Measurements from ENCODE around the gene LIN7A. TPM values are rescaled to one million over a fixed set of nuclear protein-coding genes. Genes with fewer than 3 reads are reported as not detected.
A peak's percentile ranks its signal among the peaks of the same experiment; 100 is the strongest.

The LIN7A gene
- total RNA-seq, 1 donor = 6.6 TPM

DNA sequence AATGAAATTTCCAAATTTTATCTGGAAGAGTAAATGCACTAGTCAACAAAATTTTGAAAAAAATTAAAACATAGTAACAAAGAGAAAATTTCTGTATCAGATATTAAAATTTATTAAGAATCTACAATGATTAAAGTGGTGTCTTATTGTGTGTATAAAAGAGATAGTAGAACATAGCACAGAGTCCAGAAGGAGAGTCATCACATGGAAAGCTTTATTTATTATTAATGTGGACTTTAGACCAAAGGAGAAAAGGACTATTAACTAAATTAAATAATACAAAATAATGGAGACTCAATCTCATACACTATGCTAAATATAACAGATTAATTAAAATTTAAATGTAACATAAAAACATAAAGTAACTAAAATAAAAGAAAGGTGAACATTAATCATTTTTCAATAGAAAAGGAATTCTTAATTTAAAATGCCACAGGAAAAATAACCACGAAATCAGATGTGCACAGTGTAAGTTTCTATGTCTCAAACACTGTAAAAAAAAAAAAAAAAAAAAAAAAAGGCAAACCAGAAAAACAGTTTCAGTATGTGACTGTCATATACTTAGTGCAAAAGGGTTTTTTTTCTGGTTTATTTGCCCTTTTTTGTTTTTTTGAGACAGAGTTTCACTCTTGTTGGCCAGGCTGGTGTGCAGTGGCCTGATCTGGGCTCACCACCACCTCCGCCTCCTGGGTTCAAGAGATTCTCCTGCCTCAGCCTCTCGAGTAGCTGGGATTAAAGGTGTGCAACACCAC is 125.6 kb downstream of the LIN7A start:
- DNase-seq (ENCODE audit: low read depth) = no peak
- TF ChIP-seq, protein P1, sequence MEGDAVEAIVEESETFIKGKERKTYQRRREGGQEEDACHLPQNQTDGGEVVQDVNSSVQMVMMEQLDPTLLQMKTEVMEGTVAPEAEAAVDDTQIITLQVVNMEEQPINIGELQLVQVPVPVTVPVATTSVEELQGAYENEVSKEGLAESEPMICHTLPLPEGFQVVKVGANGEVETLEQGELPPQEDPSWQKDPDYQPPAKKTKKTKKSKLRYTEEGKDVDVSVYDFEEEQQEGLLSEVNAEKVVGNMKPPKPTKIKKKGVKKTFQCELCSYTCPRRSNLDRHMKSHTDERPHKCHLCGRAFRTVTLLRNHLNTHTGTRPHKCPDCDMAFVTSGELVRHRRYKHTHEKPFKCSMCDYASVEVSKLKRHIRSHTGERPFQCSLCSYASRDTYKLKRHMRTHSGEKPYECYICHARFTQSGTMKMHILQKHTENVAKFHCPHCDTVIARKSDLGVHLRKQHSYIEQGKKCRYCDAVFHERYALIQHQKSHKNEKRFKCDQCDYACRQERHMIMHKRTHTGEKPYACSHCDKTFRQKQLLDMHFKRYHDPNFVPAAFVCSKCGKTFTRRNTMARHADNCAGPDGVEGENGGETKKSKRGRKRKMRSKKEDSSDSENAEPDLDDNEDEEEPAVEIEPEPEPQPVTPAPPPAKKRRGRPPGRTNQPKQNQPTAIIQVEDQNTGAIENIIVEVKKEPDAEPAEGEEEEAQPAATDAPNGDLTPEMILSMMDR (IDR thresholded peaks at IDR 0.05; ENCODE audit: insufficient read depth, low read length) = no peak
- H3K4me3 ChIP-seq (ENCODE audit: low read depth, low read length) = no peak overlapping the region

DNA sequence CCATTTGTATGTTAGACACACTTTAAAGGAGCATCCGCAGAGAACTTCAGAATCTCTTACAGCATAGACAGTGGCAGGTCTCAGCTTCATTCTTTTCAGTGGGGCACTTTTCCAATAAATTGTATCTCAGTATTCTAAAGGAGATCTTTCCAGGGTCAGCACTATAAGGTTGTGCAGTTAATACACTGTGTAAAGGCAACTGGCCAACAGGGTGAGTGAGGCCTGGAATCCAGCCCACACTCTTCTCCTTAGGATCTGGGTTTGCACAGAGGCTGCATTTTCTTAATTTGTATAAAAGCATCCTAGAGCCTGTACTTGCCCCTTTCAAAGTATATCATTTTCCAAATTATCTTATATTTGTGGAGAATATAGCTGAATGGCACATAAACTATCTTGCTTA is 126.9 kb downstream of the LIN7A start:
- TF ChIP-seq, protein P1 (IDR thresholded peaks at IDR 0.05; ENCODE audit: insufficient read depth, low read length) = no peak
- no peak overlapping the region for H3K4me3 ChIP-seq (ENCODE audit: low read depth, low read length)
- DNase-seq (ENCODE audit: low read depth) = peak; percentile 11

DNA sequence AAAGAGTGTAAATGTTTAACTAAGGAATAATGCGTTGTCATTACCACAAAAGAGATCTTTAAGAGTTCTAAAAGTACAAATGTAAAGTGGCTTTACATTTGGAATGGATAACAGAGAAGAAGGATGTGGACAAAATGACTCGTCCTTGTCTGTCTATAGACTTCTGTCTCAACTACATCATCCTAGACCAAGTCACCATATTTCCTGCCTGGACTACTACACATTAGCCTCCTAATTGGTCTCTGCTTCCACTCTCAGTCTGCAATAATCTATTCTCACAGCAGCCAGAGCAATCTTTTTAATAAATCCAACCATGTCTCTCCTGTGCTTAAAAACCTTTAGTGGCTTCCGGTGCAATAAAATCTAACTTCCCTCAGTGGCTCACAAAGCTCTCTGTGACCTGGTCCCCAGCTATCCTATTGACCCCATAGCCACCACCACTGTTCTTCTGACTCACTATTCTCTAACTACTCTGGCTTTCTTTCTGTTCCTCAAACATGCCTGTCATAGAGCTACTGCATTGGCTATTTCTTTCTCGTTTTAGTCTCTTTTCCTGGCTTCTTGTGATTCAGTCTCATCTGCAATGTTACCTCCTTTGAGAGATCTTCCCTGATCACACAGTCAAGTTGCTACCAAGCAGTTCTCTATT is 130.0 kb downstream of the LIN7A start:
- no peak overlapping the region for H3K4me3 ChIP-seq (ENCODE audit: low read depth, low read length)
- TF ChIP-seq, protein P1 (IDR thresholded peaks at IDR 0.05; ENCODE audit: insufficient read depth, low read length) = no peak
- no peak for DNase-seq (ENCODE audit: low read depth)

DNA sequence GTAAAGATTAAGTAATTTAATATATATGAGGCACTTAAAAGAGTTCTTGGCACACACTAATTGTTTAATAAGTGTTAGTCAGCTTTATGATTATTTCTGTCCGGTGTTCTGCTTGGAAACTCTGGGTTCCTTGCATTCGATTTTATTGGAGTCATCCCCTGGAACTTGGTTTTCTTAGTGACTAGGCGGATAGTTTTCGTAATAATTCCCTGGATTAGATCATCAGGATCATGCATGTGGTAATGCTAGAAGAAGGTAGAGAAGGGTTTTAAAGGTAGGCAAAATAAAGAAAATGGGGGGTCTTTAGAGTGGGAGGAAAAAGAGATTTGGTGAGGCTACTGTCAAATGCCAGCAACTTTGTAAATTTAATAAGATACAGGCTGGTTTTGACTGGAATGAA is 132.6 kb downstream of the LIN7A start:
- no peak for DNase-seq (ENCODE audit: low read depth)
- no peak overlapping the region for H3K4me3 ChIP-seq (ENCODE audit: low read depth, low read length)
- TF ChIP-seq, protein P1 (IDR thresholded peaks at IDR 0.05; ENCODE audit: insufficient read depth, low read length) = no peak

DNA sequence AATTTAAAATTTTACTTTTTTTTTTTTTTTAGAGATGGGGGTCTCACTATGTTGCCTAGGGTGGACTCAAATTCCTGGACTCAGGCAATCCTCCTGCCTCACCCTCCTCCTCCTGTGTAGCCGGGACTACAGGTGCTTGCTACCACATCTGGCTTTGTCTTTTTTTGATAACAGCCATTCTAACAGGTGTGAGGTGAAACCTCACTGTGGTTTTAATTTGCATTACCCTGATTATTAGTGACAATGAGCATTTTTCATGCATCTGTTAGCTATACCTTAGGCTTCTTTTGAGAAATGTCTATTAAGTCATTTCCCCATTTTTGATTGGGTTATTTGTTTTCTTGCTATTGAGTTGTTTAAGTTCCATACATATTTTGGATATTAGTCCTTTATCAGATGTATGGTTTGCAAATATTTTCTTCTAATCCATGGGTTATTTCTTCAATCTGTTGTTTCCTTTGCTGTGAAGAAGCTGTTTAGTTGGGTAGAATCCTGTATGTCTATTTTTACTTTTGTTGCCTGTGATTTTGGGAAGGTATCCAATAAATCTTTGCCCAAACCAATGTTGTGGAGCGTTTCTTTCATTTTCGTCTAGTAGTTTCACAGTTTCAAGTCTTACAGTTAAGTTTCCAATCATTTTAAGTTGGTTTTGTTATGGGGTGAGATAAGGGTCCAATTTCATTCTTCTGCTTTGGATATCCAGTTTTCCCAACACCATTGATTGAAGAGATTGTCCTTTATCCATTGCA is 134.9 kb downstream of the LIN7A start:
- no peak overlapping the region for H3K4me3 ChIP-seq (ENCODE audit: low read depth, low read length)
- TF ChIP-seq, protein P1 (IDR thresholded peaks at IDR 0.05; ENCODE audit: insufficient read depth, low read length) = no peak
- DNase-seq (ENCODE audit: low read depth) = no peak

DNA sequence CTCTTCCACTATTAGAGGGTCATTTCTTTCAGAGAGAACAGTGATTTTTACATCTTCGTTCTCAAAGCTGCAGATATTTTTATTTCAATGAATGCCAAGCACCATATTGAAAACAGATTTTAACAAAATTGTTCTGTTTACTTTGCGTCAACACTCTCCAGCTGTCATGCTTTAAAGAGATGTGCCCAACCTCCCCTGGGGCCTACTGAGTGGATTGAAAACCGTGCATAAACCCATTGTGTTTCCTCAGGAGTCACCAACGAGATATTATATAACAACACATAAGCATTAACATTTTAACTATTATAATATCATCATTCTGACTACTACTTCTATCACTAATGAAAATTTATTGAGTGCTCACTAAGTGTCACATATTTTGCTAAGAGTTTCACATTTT is 139.5 kb downstream of the LIN7A start:
- TF ChIP-seq, protein P1 (IDR thresholded peaks at IDR 0.05; ENCODE audit: insufficient read depth, low read length) = no peak
- H3K4me3 ChIP-seq (ENCODE audit: low read depth, low read length) = no peak overlapping the region
- DNase-seq (ENCODE audit: low read depth) = no peak

Measured in fibroblast of the aortic adventitia (primary cell).